SK-N-SH (cell line): ENCODE data around the gene PCDHA8. TPM values are rescaled to one million over a fixed set of nuclear protein-coding genes. Genes with fewer than 3 reads are reported as not detected.

Source experiments
- polyA plus RNA-seq, 3 experiments: library from polyadenylated mRNA; depleted of rRNA; stranded (reverse); fragments of >200 nt; gene quantifications; 2 replicates each; pipeline ENCODE4 v1.2.3, GENCODE V29; 2012

PCDHA8 gene
- polyA plus RNA-seq, 1 of the 3 experiments (the other 2 are of a cell fraction): 0.54 TPM

Other genes with a start within 250 kb of the PCDHA8 start
- 0.12 and 0.19 TPM in 2 replicates for gene CD14, start 208.0 kb upstream of the PCDHA8 start, polyA plus RNA-seq (2012; rRNA removed)
- 27.7 and 31.7 TPM in 2 replicates for gene TMCO6, start 201.7 kb upstream of the PCDHA8 start, polyA plus RNA-seq (2012; rRNA removed)
- gene NDUFA2, start 193.6 kb upstream of the PCDHA8 start, polyA plus RNA-seq (2012; rRNA removed): 202 and 211 TPM in 2 replicates
- 105 and 113 TPM in 2 replicates for gene IK, start 193.4 kb upstream of the PCDHA8 start, polyA plus RNA-seq (2012; rRNA removed)
- 28.3 and 32.7 TPM in 2 replicates for gene WDR55, start 176.3 kb upstream of the PCDHA8 start, polyA plus RNA-seq (2012; rRNA removed)
- gene DND1, start 167.6 kb upstream of the PCDHA8 start, polyA plus RNA-seq (2012; rRNA removed): 1.2 and 2.1 TPM in 2 replicates
- 124 and 135 TPM in 2 replicates for gene HARS1, start 149.8 kb upstream of the PCDHA8 start, polyA plus RNA-seq (2012; rRNA removed)
- 40.8 and 54.5 TPM in 2 replicates for gene HARS2, start 149.7 kb upstream of the PCDHA8 start, polyA plus RNA-seq (2012; rRNA removed)
- 30.9 and 42.2 TPM in 2 replicates for gene ZMAT2, start 140.7 kb upstream of the PCDHA8 start, polyA plus RNA-seq (2012; rRNA removed)
- 0.16 and 0.21 TPM in 2 replicates for gene PCDHA1, start 55.0 kb upstream of the PCDHA8 start, polyA plus RNA-seq (2012; rRNA removed)
- not detected in 2 replicates for gene PCDHA2, start 46.3 kb upstream of the PCDHA8 start, polyA plus RNA-seq (2012; rRNA removed)
- gene PCDHA3, start 40.1 kb upstream of the PCDHA8 start, polyA plus RNA-seq (2012; rRNA removed): 0.02 TPM in 1 of 2 replicates, not detected in the other
- gene PCDHA4, start 34.1 kb upstream of the PCDHA8 start, polyA plus RNA-seq (2012; rRNA removed): 1.2 and 1.4 TPM in 2 replicates
- gene PCDHA5, start 19.6 kb upstream of the PCDHA8 start, polyA plus RNA-seq (2012; rRNA removed): 0.02 TPM in 2 replicates
- gene PCDHA6, start 13.2 kb upstream of the PCDHA8 start, polyA plus RNA-seq (2012; rRNA removed): 0.02 and 0.03 TPM in 2 replicates
- gene PCDHA7, start 6.9 kb upstream of the PCDHA8 start, polyA plus RNA-seq (2012; rRNA removed): 0.15 and 0.16 TPM in 2 replicates
- gene PCDHA9, start 7.2 kb downstream of the PCDHA8 start, polyA plus RNA-seq (2012; rRNA removed): 0.02 TPM in 2 replicates
- gene PCDHA10, start 14.7 kb downstream of the PCDHA8 start, polyA plus RNA-seq (2012; rRNA removed): 0.02 TPM in 2 replicates
- not detected in 2 replicates for gene PCDHA11, start 27.8 kb downstream of the PCDHA8 start, polyA plus RNA-seq (2012; rRNA removed)
- 0.54 and 0.70 TPM in 2 replicates for gene PCDHA12, start 34.1 kb downstream of the PCDHA8 start, polyA plus RNA-seq (2012; rRNA removed)
- not detected in 2 replicates for gene PCDHA13, start 40.9 kb downstream of the PCDHA8 start, polyA plus RNA-seq (2012; rRNA removed)
- 0.08 and 0.21 TPM in 2 replicates for gene PCDHAC1, start 85.1 kb downstream of the PCDHA8 start, polyA plus RNA-seq (2012; rRNA removed)
- gene PCDHAC2, start 125.3 kb downstream of the PCDHA8 start, polyA plus RNA-seq (2012; rRNA removed): 0.39 and 0.76 TPM in 2 replicates
- not detected in 2 replicates for gene PCDHB1, start 210.2 kb downstream of the PCDHA8 start, polyA plus RNA-seq (2012; rRNA removed)